Loucy (cell line): ENCODE measurements around the gene TIMM13.
"Not testable (repeated sequence)": the region's sequence is repeated elsewhere in the genome, so short reads cannot be mapped to it uniquely, and the experiment has no call there.

Source experiments
- H2AFZ ChIP-seq: fragments of 200-600 bp; sonication (generic); 2 replicates; pipeline ENCODE4 v1.6.0; 2016; ENCODE audit warnings: antibody characterized with exemption, mild to moderate bottlenecking, low read length, moderate library complexity
- H3F3A ChIP-seq: fragments of 200-600 bp; 2 replicates; pipeline ENCODE4 v1.6.0; 2016; ENCODE audit warnings: antibody characterized with exemption, low read depth, mild to moderate bottlenecking
- H3K27me3 ChIP-seq: fragments of 200-600 bp; sonication (generic); 2 replicates; pipeline ENCODE4 v1.6.1; 2014; ENCODE audit warnings: low read length, mild to moderate bottlenecking; ENCODE audit not compliant: insufficient read depth, poor library complexity, severe bottlenecking
- H3K36me3 ChIP-seq: fragments of 200-600 bp; sonication (generic); 2 replicates; pipeline ENCODE4 v1.6.1; 2016; ENCODE audit warnings: low read length; ENCODE audit not compliant: insufficient read depth
- H3K4me1 ChIP-seq: fragments of 200-600 bp; sonication (generic); 2 replicates; pipeline ENCODE4 v1.5.1; 2014; ENCODE audit warnings: low read length, mild to moderate bottlenecking; ENCODE audit not compliant: insufficient read depth, poor library complexity, severe bottlenecking
- H3K4me2 ChIP-seq: fragments of 200-600 bp; sonication (generic); 2 replicates; pipeline ENCODE4 v1.6.0; 2014; ENCODE audit warnings: antibody characterized with exemption, low read length, low read depth, mild to moderate bottlenecking; ENCODE audit not compliant: poor library complexity, severe bottlenecking
- H3K4me3 ChIP-seq: fragments of 200-600 bp; sonication (generic); 2 replicates; pipeline ENCODE4 v1.5.1; 2014; ENCODE audit warnings: low read length, mild to moderate bottlenecking, mixed read lengths; ENCODE audit not compliant: poor library complexity, severe bottlenecking
- H3K79me2 ChIP-seq: fragments of 200-600 bp; sonication (generic); 2 replicates; pipeline ENCODE4 v1.6.1; 2014; ENCODE audit warnings: low read length; ENCODE audit not compliant: insufficient read depth
- H3K9ac ChIP-seq: fragments of 200-600 bp; sonication (generic); 2 replicates; pipeline ENCODE4 v1.6.0; 2014; ENCODE audit warnings: mild to moderate bottlenecking, low read depth, low read length, moderate library complexity; ENCODE audit not compliant: poor library complexity, severe bottlenecking
- H3K9me2 ChIP-seq: fragments of 200-600 bp; sonication (generic); replicated peaks from 2 replicates; pipeline ENCODE4 v1.6.1; 2016; ENCODE audit warnings: low read depth, low read length, mixed read lengths
- H3K9me3 ChIP-seq: fragments of 200-600 bp; sonication (generic); 2 replicates; pipeline ENCODE4 v1.6.1; 2014; ENCODE audit warnings: mild to moderate bottlenecking, antibody characterized with exemption, low read length, low read depth; ENCODE audit not compliant: insufficient read depth
- H4K20me1 ChIP-seq: fragments of 200-600 bp; sonication (generic); 2 replicates; pipeline ENCODE4 v1.6.0; 2014; ENCODE audit warnings: antibody characterized with exemption, low read length, mild to moderate bottlenecking; ENCODE audit not compliant: insufficient read depth, poor library complexity, severe bottlenecking
- CTCF ChIP-seq: fragments of 200-600 bp; sonication (generic); conservative IDR thresholded peaks from 2 replicates; pipeline ENCODE4 v1.5.1; 2014; ENCODE audit warnings: mild to moderate bottlenecking, antibody characterized with exemption, low read length
- EZH2phosphoT487 ChIP-seq: fragments of 200-600 bp; IDR thresholded peaks from 2 replicates; pipeline ENCODE4 v1.6.1; 2018; ENCODE audit warnings: antibody characterized with exemption, mild to moderate bottlenecking, moderate library complexity, borderline replicate concordance

Gene TIMM13

GRCh38 chr19:2462635-2463421, 35.4 kb upstream of the TIMM13 start:
- no peak overlapping the region for H3K4me2 ChIP-seq
- no peaks in the 10 kb centered on the region for H3K79me2 ChIP-seq
- no peaks in the 10 kb centered on the region for H3K9me3 ChIP-seq
- no peak overlapping the region for H3K9ac ChIP-seq
- no peaks in the 10 kb centered on the region for H3K36me3 ChIP-seq
- H3K4me3 ChIP-seq, result no peak overlapping the region
- TF ChIP-seq EZH2phosphoT487 (no peak), CTCF (no peak)
- no peak overlapping the region for H2AFZ ChIP-seq
- H3F3A ChIP-seq, result no peaks in the 10 kb centered on the region
- H3K27me3 ChIP-seq, result no peaks in the 10 kb centered on the region
- H3K9me2 ChIP-seq, result no peaks in the 10 kb centered on the region
- H4K20me1 ChIP-seq, result no peaks in the 10 kb centered on the region
- no peaks in the 10 kb centered on the region for H3K4me1 ChIP-seq

GRCh38 chr19:2461751-2462634, 34.6 kb upstream of the TIMM13 start:
- Histone ChIP-seq H3K79me2 (peaks cover 4% of the 10 kb centered on the region; the same call in 1 of the 2 replicates), H3K4me3 (no peak overlapping the region), H3K4me2 (no peak overlapping the region), H3K36me3 (no peaks in the 10 kb centered on the region), H4K20me1 (no peaks in the 10 kb centered on the region), H3K9me3 (no peaks in the 10 kb centered on the region), H3K4me1 (peaks cover 6% of the 10 kb centered on the region), H3K9me2 (no peaks in the 10 kb centered on the region), H2AFZ (no peak overlapping the region), H3F3A (0 out of 2 replicates have a peak, but pooled peaks cover 3% of the 10 kb centered on the region), H3K9ac (no peak overlapping the region), H3K27me3 (no peaks in the 10 kb centered on the region)
- TF ChIP-seq EZH2phosphoT487 (no peak), CTCF (no peak)

GRCh38 chr19:2460245-2460644, 32.9 kb upstream of the TIMM13 start:
- Histone ChIP-seq H3K79me2 (peaks cover 20% of the 10 kb centered on the region), H3K9me2 (no peaks in the 10 kb centered on the region), H3K36me3 (no peaks in the 10 kb centered on the region), H3K27me3 (peaks cover 6% of the 10 kb centered on the region), H3K4me1 (peaks cover 13% of the 10 kb centered on the region), H2AFZ (no peak overlapping the region), H4K20me1 (peaks cover 13% of the 10 kb centered on the region), H3F3A (0 out of 2 replicates have a peak, but pooled peaks cover 3% of the 10 kb centered on the region), H3K9ac (no peak overlapping the region), H3K4me3 (no peak overlapping the region), H3K4me2 (no peak overlapping the region), H3K9me3 (no peaks in the 10 kb centered on the region)
- no peak for TF ChIP-seq EZH2phosphoT487
- TF ChIP-seq CTCF, result no peak

- not testable (repeated sequence) for H3F3A ChIP-seq, H3K9me3 ChIP-seq, H3K4me2 ChIP-seq, H3K27me3 ChIP-seq, H3K9ac ChIP-seq, H2AFZ ChIP-seq, H3K4me3 ChIP-seq, H3K9me2 ChIP-seq, H3K36me3 ChIP-seq
- H3K79me2 ChIP-seq, result peaks cover 35% of the 10 kb centered on the region
- peaks cover 23% of the 10 kb centered on the region for H3K4me1 ChIP-seq
- peaks cover 25% of the 10 kb centered on the region for H4K20me1 ChIP-seq
These were observed 31.4 kb upstream of the TIMM13 start for GRCh38 chr19:2458776-2459175.
